ENCODE data around the gene CPNE2. TPM values are rescaled to one million over a fixed set of nuclear protein-coding genes. Genes with fewer than 3 reads are reported as not detected.

CPNE2 gene
- total and polyA plus RNA-seq, 8 donors, result 49.4 to 72.1 (median 67.5) TPM

DNA sequence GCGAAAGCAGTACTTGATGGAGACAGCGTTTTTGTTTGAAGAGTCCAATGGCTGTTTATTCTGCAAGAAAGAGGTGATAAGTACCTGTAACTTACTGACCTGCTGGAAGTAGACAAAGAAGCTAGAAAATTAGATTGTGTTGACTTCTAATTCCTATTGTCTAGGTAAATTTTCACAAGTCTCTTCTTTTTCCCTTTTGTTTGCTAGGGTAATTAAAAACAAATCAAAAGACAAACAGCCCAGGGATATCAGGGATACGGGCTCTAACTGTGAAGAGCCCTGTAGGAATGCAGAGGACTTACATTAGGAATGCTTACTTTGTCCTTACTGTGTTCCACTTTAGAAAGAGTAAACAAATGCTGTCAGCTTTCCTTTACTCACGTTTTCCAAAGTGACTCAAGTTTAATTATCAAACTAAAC, 86.4 kb downstream of the CPNE2 start:
- ATAC-seq, result peak; percentile 86
- intact Hi-C loops (cut with DNase I), result no loop called here
- peak overlapping the region; percentile 19 to 31 for H3K27ac ChIP-seq

DNA sequence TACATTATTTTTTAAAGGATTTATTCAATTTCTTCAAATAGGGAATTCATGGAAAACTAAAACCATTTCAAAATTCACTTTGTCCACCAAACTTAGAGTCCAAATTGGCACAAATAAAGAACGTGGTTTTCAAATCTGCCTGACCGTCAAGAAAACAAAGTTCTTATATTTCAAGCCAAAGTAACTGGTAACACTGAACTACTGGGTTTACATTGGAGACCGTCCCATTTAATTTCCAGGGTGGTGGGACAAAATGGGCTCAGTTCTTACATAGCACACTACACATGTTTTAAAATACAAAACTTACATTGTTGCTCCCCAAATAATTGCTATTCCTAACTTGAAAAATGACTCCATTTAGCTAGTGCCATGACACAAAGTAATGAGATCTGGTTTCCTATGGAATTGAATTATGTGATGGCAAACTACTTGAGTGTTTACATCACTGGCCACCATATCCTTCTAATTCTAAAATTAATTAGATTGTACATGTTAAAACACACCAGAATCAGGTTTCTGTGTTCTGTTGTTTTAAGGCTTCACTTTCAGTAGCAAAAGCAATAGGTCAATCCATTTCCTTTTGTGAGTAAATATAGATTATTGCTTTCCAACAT, 86.9 kb downstream of the CPNE2 start:
- peaks cover 0 to 31% of the 10 kb centered on the region in 2 donors for H3K4me1 ChIP-seq
- ATAC-seq, result no peak
- no peaks in the 10 kb centered on the region for H3K27me3 ChIP-seq
- no peak overlapping the region for H3K4me3 ChIP-seq
- intact Hi-C loops (cut with DNase I), result no loop called here
- no peaks in the 10 kb centered on the region for H3K36me3 ChIP-seq
- TF ChIP-seq, protein P1, sequence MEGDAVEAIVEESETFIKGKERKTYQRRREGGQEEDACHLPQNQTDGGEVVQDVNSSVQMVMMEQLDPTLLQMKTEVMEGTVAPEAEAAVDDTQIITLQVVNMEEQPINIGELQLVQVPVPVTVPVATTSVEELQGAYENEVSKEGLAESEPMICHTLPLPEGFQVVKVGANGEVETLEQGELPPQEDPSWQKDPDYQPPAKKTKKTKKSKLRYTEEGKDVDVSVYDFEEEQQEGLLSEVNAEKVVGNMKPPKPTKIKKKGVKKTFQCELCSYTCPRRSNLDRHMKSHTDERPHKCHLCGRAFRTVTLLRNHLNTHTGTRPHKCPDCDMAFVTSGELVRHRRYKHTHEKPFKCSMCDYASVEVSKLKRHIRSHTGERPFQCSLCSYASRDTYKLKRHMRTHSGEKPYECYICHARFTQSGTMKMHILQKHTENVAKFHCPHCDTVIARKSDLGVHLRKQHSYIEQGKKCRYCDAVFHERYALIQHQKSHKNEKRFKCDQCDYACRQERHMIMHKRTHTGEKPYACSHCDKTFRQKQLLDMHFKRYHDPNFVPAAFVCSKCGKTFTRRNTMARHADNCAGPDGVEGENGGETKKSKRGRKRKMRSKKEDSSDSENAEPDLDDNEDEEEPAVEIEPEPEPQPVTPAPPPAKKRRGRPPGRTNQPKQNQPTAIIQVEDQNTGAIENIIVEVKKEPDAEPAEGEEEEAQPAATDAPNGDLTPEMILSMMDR (IDR thresholded peaks at IDR 0.05), result no peak
- no peak for DNase-seq
- H3K9me3 ChIP-seq, result no peaks in the 10 kb centered on the region
- peak overlapping the region; percentile 13 to 31 for H3K27ac ChIP-seq

More for the DNA sequence above, 86.4 kb downstream of the CPNE2 start:
- H3K36me3 ChIP-seq, result no peaks in the 10 kb centered on the region
- H3K9me3 ChIP-seq, result no peaks in the 10 kb centered on the region
- no peak overlapping the region for H3K4me3 ChIP-seq
- H3K27me3 ChIP-seq, result no peaks in the 10 kb centered on the region
- H3K4me1 ChIP-seq, result peaks cover 0 to 26% of the 10 kb centered on the region in 2 donors
- TF ChIP-seq, protein P1 (IDR thresholded peaks at IDR 0.05), result no peak
- DNase-seq, result no peak

DNA sequence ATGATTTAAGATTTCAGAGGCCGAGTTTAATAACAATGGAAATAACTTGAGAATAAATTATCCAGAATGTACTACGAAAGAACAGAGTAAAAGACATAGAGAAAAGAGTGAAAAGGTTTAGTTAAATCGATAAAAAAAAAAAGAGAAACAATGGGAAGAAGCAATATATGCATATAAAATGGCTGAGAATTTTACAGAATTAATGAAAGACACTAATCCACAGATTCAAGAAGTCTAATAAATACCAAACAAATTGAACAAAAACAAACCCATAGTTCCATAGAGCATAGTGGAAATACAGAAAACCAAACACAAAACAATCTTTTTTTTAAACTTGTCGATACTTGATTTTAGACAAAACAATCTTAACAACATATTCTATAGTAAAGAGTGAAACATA, 91.7 kb downstream of the CPNE2 start:
- TF ChIP-seq, protein P1 (IDR thresholded peaks at IDR 0.05), result no peak
- Histone ChIP-seq H3K9me3 (no peaks in the 10 kb centered on the region), H3K4me3 (no peak overlapping the region), H3K27me3 (no peaks in the 10 kb centered on the region), H3K36me3 (no peaks in the 10 kb centered on the region), H3K4me1 (peaks cover 0 to 42% of the 10 kb centered on the region in 2 donors), H3K27ac (no peak overlapping the region)
- DNase-seq (no peak), ATAC-seq (no peak)
- intact Hi-C loops (cut with DNase I), result no loop called here

DNA sequence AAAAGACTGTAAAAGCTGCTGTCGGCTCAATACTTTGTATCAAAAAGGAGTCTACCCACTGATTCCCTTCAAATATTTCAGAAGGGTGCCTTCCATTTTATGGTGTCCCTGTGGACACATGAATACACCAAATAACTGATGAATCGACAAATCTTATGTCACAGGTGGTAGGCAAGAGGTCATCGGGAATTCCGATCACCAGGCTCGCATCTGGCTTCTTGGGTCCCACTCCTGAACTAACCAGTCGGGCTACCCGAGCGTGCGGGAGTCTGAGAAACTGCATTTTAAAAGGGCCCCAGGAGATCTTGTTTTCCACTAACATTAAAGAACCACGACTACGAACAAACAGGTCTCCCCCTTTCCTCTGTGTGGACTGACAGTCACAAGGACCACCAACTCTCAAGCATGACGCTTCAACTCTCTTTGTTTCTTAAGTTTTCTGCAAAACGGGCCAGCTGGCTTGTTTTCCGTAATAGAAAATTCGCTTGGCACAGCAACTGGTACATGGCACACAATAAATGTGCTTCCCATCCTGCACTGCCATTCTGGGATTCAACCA, 92.6 kb downstream of the CPNE2 start:
- Histone ChIP-seq H3K27me3 (no peaks in the 10 kb centered on the region), H3K36me3 (no peaks in the 10 kb centered on the region), H3K27ac (peak overlapping the region in 1 of 2 donors; percentile 91), H3K4me1 (peaks cover 0 to 45% of the 10 kb centered on the region in 2 donors), H3K9me3 (no peaks in the 10 kb centered on the region), H3K4me3 (peak overlapping the region; percentile 89 to 95)
- DNase-seq, result no peak
- ATAC-seq, result no peak
- intact Hi-C loops (cut with DNase I), result no loop called here
- TF ChIP-seq, protein P1 (IDR thresholded peaks at IDR 0.05), result no peak

DNA sequence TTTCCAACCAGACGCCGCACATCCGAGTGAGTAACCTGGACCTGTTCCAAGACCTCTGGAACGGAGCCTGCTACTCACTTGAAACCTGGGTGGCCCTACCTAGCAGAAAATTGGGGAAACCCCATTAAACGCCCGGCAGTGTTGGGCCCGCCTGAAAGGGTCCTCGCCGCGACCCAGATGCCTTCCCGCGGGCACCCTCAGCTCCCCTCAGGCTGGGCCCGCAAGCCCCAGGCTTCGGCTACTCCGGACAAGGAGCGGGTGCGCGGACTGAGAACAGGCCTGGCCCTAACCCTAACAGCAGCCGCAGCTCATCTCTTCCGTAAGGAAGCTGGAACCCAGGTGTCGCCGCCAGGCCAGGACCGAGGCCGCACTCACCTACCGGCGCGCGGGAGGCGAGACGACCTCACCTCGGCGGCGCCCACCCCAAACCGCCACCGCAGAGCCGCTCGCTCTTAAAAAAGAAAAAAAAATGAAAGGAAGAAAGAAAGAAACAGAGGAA, 93.1 kb downstream of the CPNE2 start:
- peak overlapping the region; percentile 89 to 95 for H3K4me3 ChIP-seq
- DNase-seq, result peak; percentile 39 to 88 (median 48)
- H3K27me3 ChIP-seq, result no peaks in the 10 kb centered on the region
- no peaks in the 10 kb centered on the region for H3K9me3 ChIP-seq
- H3K36me3 ChIP-seq, result no peaks in the 10 kb centered on the region
- H3K4me1 ChIP-seq, result peaks cover 0 to 50% of the 10 kb centered on the region in 2 donors
- H3K27ac ChIP-seq, result peak overlapping the region; percentile 86 to 91
- peak; percentile 26 for ATAC-seq
- TF ChIP-seq, protein P1 (IDR thresholded peaks at IDR 0.05), result no peak
- intact Hi-C loops (cut with DNase I), result no loop called here

Measured in left lung (tissue), 10 donors.